Measurements from ENCODE around the gene ZSWIM6. TPM values are rescaled to one million over a fixed set of nuclear protein-coding genes. Genes with fewer than 3 reads are reported as not detected.

Gene ZSWIM6
- total RNA-seq, 2 experiments from 2014 or later: 0.06 to 0.17 TPM

- ChIA-PET POLR2A (no interaction called here), CTCF (ENCODE audit: unreplicated experiment) (no interaction called here)
- H2AFZ ChIP-seq (ENCODE audit: low read length): no peak overlapping the region
- no peak for TF ChIP-seq CTCF (conservative IDR thresholded peaks at IDR 0.05; ENCODE audit: low read length)
- TF ChIP-seq EZH2phosphoT487 (IDR thresholded peaks at IDR 0.05; ENCODE audit: borderline replicate concordance, low read depth, low read length): no peak
- no peaks in the 10 kb centered on the region for H3K36me3 ChIP-seq (ENCODE audit: insufficient read depth, low read length)
- no peaks in the 10 kb centered on the region for H3K9me3 ChIP-seq (ENCODE audit: low read length)
- BruUV-seq (replicated peaks): no TSS peak
- no peak overlapping the region for H3K27ac ChIP-seq (ENCODE audit: low read depth, low read length, poor library complexity, severe bottlenecking)
- H4K20me1 ChIP-seq (ENCODE audit: insufficient read depth, low read length): no peaks in the 10 kb centered on the region
- H3K4me3 ChIP-seq (ENCODE audit: low read depth, low read length, poor library complexity, severe bottlenecking): no peak overlapping the region
- H3K4me2 ChIP-seq (ENCODE audit: low read length): no peak overlapping the region
- H3K9me2 ChIP-seq (ENCODE audit: insufficient read depth, low read length): no peaks in the 10 kb centered on the region
- no peaks in the 10 kb centered on the region for H3K4me1 ChIP-seq (ENCODE audit: insufficient read depth, low read length, poor library complexity, severe bottlenecking)
- H3K79me2 ChIP-seq (ENCODE audit: insufficient read depth, low read depth, low read length): no peaks in the 10 kb centered on the region
- intact Hi-C loops (cut with micrococcal nuclease; ENCODE audit: unreplicated experiment): no loop called here
- no peak for DNase-seq (ENCODE audit: low spot score)
Measured at GRCh38 chr5:61575581-61575980, 243.5 kb downstream of the ZSWIM6 start.

- no peaks in the 10 kb centered on the region for H4K20me1 ChIP-seq (ENCODE audit: insufficient read depth, low read length)
- no TSS peak for BruUV-seq (replicated peaks)
- no peaks in the 10 kb centered on the region for H3K79me2 ChIP-seq (ENCODE audit: insufficient read depth, low read depth, low read length)
- no peak for DNase-seq (ENCODE audit: low spot score)
- H3K36me3 ChIP-seq (ENCODE audit: insufficient read depth, low read length): no peaks in the 10 kb centered on the region
- intact Hi-C loops (cut with micrococcal nuclease; ENCODE audit: unreplicated experiment): no loop called here
- no peak for TF ChIP-seq CTCF (conservative IDR thresholded peaks at IDR 0.05; ENCODE audit: low read length)
- no peak overlapping the region for H3K4me2 ChIP-seq (ENCODE audit: low read length)
- H2AFZ ChIP-seq (ENCODE audit: low read length): no peak overlapping the region
- no peak overlapping the region for H3K27ac ChIP-seq (ENCODE audit: low read depth, low read length, poor library complexity, severe bottlenecking)
- ChIA-PET CTCF (ENCODE audit: unreplicated experiment) (no interaction called here), POLR2A (no interaction called here)
- no peaks in the 10 kb centered on the region for H3K9me2 ChIP-seq (ENCODE audit: insufficient read depth, low read length)
- H3K9me3 ChIP-seq (ENCODE audit: low read length): no peaks in the 10 kb centered on the region
- no peaks in the 10 kb centered on the region for H3K4me1 ChIP-seq (ENCODE audit: insufficient read depth, low read length, poor library complexity, severe bottlenecking)
- no peak overlapping the region for H3K4me3 ChIP-seq (ENCODE audit: low read depth, low read length, poor library complexity, severe bottlenecking)
Measured at GRCh38 chr5:61576556-61576955, 244.5 kb downstream of the ZSWIM6 start.

GRCh38 chr5:61578858-61579503 lies 246.9 kb downstream of the ZSWIM6 start:
- Histone ChIP-seq H3K4me2 (ENCODE audit: low read length) (no peak overlapping the region), H3K9me3 (ENCODE audit: low read length) (no peaks in the 10 kb centered on the region), H3K36me3 (ENCODE audit: insufficient read depth, low read length) (no peaks in the 10 kb centered on the region), H3K4me3 (ENCODE audit: low read depth, low read length, poor library complexity, severe bottlenecking) (no peak overlapping the region), H4K20me1 (ENCODE audit: insufficient read depth, low read length) (no peaks in the 10 kb centered on the region), H3K79me2 (ENCODE audit: insufficient read depth, low read depth, low read length) (no peaks in the 10 kb centered on the region), H3K27ac (ENCODE audit: low read depth, low read length, poor library complexity, severe bottlenecking) (no peak overlapping the region), H2AFZ (ENCODE audit: low read length) (no peak overlapping the region), H3K9me2 (ENCODE audit: insufficient read depth, low read length) (no peaks in the 10 kb centered on the region), H3K4me1 (ENCODE audit: insufficient read depth, low read length, poor library complexity, severe bottlenecking) (no peaks in the 10 kb centered on the region)
- no peak for DNase-seq (ENCODE audit: low spot score)
- TF ChIP-seq EZH2phosphoT487 (IDR thresholded peaks at IDR 0.05; ENCODE audit: borderline replicate concordance, low read depth, low read length) (no peak), CTCF (conservative IDR thresholded peaks at IDR 0.05; ENCODE audit: low read length) (no peak)
- ChIA-PET POLR2A (interaction anchor here (0.7 kb wide), 1 partner anchor 311 kb away, joined by 3 read pairs; no protein-coding TSS in a partner anchor), CTCF (ENCODE audit: unreplicated experiment) (no interaction called here)
- intact Hi-C loops (cut with micrococcal nuclease; ENCODE audit: unreplicated experiment): no loop called here
- no TSS peak for BruUV-seq (replicated peaks)
